Thyroid gland (tissue), 4 donors: Measurements from ENCODE around the gene TAS2R43. TPM values are rescaled to one million over a fixed set of nuclear protein-coding genes. Genes with fewer than 3 reads are reported as not detected.
"Not testable (repeated sequence)": the region's sequence is repeated elsewhere in the genome, so short reads cannot be mapped to it uniquely, and the experiment has no call there.

Experiments used
- DNase-seq, 2 donors: peaks; one replicate each; pipeline ENCODE4 v3.0.0-alpha.2; 2019
- H3K27ac ChIP-seq, 3 donors: fragments of 200-600 bp; sonication (generic); 1 replicate in 2 of 3; 2 replicates in 1 of 3; pipeline ENCODE4 v1.5.1; 2016 to 2019; ENCODE audit warnings: mild to moderate bottlenecking in 1 of 3, moderate library complexity in 1 of 3
- H3K27me3 ChIP-seq: fragments of 200-600 bp; sonication (generic); one replicate; pipeline ENCODE4 v1.5.1; 2019
- H3K36me3 ChIP-seq, 2 donors: fragments of 200-600 bp; sonication (generic); one replicate each; pipeline ENCODE4 v1.5.1; 2016 to 2019
- H3K4me1 ChIP-seq, 2 donors: fragments of 200-600 bp; sonication (generic); one replicate each; pipeline ENCODE4 v1.5.1; 2017 to 2019
- H3K4me3 ChIP-seq, 3 donors: fragments of 200-600 bp; sonication (generic); replicated peaks in 1 of 3; 1 replicate in 2 of 3; 2 replicates in 1 of 3; pipeline ENCODE4 v1.5.1; 2016; ENCODE audit warnings: mild to moderate bottlenecking in 1 of 3
- H3K9me3 ChIP-seq: fragments of 200-600 bp; sonication (generic); one replicate; pipeline ENCODE4 v1.5.1; 2017
- CTCF ChIP-seq, 6 experiments: fragments of 200-600 bp in 3 of 6; fragments of 450-650 bp in 3 of 6; sonication (generic) in 3 of 6; IDR thresholded peaks; one replicate each; pipeline ENCODE4 v1.5.1; 2016 to 2019; ENCODE audit warnings: antibody characterized with exemption in 6 of 6, mild to moderate bottlenecking in 2 of 6, inconsistent platforms in 1 of 6, moderate library complexity in 1 of 6
- POLR2A ChIP-seq, 2 donors: fragments of 450-650 bp; IDR thresholded peaks; one replicate each; pipeline ENCODE4 v1.6.1; 2017; ENCODE audit warnings: antibody characterized with exemption in 2 of 2, mild to moderate bottlenecking in 2 of 2, moderate library complexity in 1 of 2
- WGBS, 2 donors: methylation state at CpG; one replicate each; pipeline ENCODE4 v1.1.5; 2017; 5-methylcytosine and 5-hydroxymethylcytosine counted together
- intact Hi-C: fragments of 100-400 bp; cut with DNase I; formaldehyde crosslinking; loops from one replicate; pipeline ENCODE4 v1.15.1; 2023
- total RNA-seq, 4 donors: library from RNA; depleted of rRNA; stranded (reverse); fragments of >200 nt; gene quantifications; one replicate each; pipeline ENCODE4 v1.2.3, GENCODE V29; 2016

The TAS2R43 gene
- total RNA-seq, 4 donors from 2014 or later, result 2.6 to 26.2 (median 9.8) TPM

GRCh38 chr12:11106288-11106687 lies 14.2 kb upstream of the TAS2R43 start:
- Histone ChIP-seq H3K4me1 (no peaks in the 10 kb centered on the region), H3K4me3 (no peak overlapping the region), H3K9me3 (no peaks in the 10 kb centered on the region), H3K36me3 (peaks cover 0 to 3% of the 10 kb centered on the region in 2 donors), H3K27me3 (no peaks in the 10 kb centered on the region), H3K27ac (no peak overlapping the region)
- TF ChIP-seq POLR2A (IDR thresholded peaks at IDR 0.05) (no peak), CTCF (IDR thresholded peaks at IDR 0.05) (no peak)
- WGBS, 2 donors, result 97% methylated on average over 2 of the region's 2 CpGs
- no peak for DNase-seq
- intact Hi-C loops, result no loop called here

GRCh38 chr12:11105546-11105945 lies 13.4 kb upstream of the TAS2R43 start:
- H3K27me3 ChIP-seq, result no peaks in the 10 kb centered on the region
- no peaks in the 10 kb centered on the region for H3K4me1 ChIP-seq
- H3K27ac ChIP-seq, result no peak overlapping the region
- TF ChIP-seq CTCF (IDR thresholded peaks at IDR 0.05) (no peak), POLR2A (IDR thresholded peaks at IDR 0.05) (no peak)
- intact Hi-C loops, result no loop called here
- H3K9me3 ChIP-seq, result no peaks in the 10 kb centered on the region
- no peak for DNase-seq
- 71 to 94% methylated on average over 2 of the region's 2 CpGs for WGBS, 2 donors
- H3K36me3 ChIP-seq, result peaks cover 0 to 3% of the 10 kb centered on the region in 2 donors
- H3K4me3 ChIP-seq, result no peak overlapping the region

- H3K9me3 ChIP-seq, intact Hi-C loops, H3K36me3 ChIP-seq, DNase-seq, H3K4me3 ChIP-seq, H3K27me3 ChIP-seq, H3K27ac ChIP-seq, H3K4me1 ChIP-seq: not testable (repeated sequence)
- no CpG with 5 or more reads among the region's 2 CpGs for WGBS, 2 donors
These were observed 2.8 kb upstream of the TAS2R43 start for GRCh38 chr12:11094910-11095309.

GRCh38 chr12:11089246-11089645 lies 2.9 kb downstream of the TAS2R43 start:
- H3K4me3 ChIP-seq, result no peak overlapping the region
- 94 to 97% methylated on average over 4 to 5 of the region's 5 CpGs for WGBS, 2 donors

GRCh38 chr12:11085419-11085818 lies 6.7 kb downstream of the TAS2R43 start:
- no peaks in the 10 kb centered on the region for H3K27me3 ChIP-seq
- 85 to 91% methylated on average over 3 of the region's 3 CpGs for WGBS, 2 donors
- intact Hi-C loops, result no loop called here
- H3K9me3 ChIP-seq, result no peaks in the 10 kb centered on the region
- DNase-seq, result no peak
- no peak for TF ChIP-seq CTCF (IDR thresholded peaks at IDR 0.05)
- no peak for TF ChIP-seq POLR2A (IDR thresholded peaks at IDR 0.05)
- no peak overlapping the region for H3K27ac ChIP-seq
- H3K4me1 ChIP-seq, result no peaks in the 10 kb centered on the region
- H3K36me3 ChIP-seq, result no peaks in the 10 kb centered on the region
- no peak overlapping the region for H3K4me3 ChIP-seq

More at GRCh38 chr12:11089246-11089645, 2.9 kb downstream of the TAS2R43 start:
- no peak for DNase-seq
- Histone ChIP-seq H3K27ac (no peak overlapping the region), H3K27me3 (no peaks in the 10 kb centered on the region), H3K9me3 (no peaks in the 10 kb centered on the region), H3K4me1 (no peaks in the 10 kb centered on the region), H3K36me3 (no peaks in the 10 kb centered on the region)
- intact Hi-C loops, result no loop called here
- TF ChIP-seq POLR2A (IDR thresholded peaks at IDR 0.05) (no peak), CTCF (IDR thresholded peaks at IDR 0.05) (no peak)

GRCh38 chr12:11081987-11082386 lies 10.1 kb downstream of the TAS2R43 start:
- no peak for DNase-seq
- no peak overlapping the region for H3K4me3 ChIP-seq
- intact Hi-C loops, result no loop called here
- WGBS, 2 donors, result 95 to 97% methylated on average over 2 of the region's 2 CpGs
- H3K27ac ChIP-seq, result no peak overlapping the region
- H3K27me3 ChIP-seq, result no peaks in the 10 kb centered on the region
- no peaks in the 10 kb centered on the region for H3K9me3 ChIP-seq
- H3K4me1 ChIP-seq, result no peaks in the 10 kb centered on the region
- no peaks in the 10 kb centered on the region for H3K36me3 ChIP-seq
- no peak for TF ChIP-seq CTCF (IDR thresholded peaks at IDR 0.05)
- no peak for TF ChIP-seq POLR2A (IDR thresholded peaks at IDR 0.05)
